ENCODE data around the gene ELOVL1.

- TF ChIP-seq CTCF (conservative IDR thresholded peaks at IDR 0.05; ENCODE audit: low read depth in 2 of 2) (peak; percentile 66 to 76), POLR2AphosphoS5 (IDR thresholded peaks at IDR 0.05; ENCODE audit: low read depth) (peak; percentile 76), EZH2phosphoT487 (IDR thresholded peaks at IDR 0.05; ENCODE audit: unreplicated experiment) (no peak)
Measured at GRCh38 chr1:43358121-43358745, 9.6 kb downstream of the ELOVL1 start.

Measured in GM23338 (cell line).